Measurements from ENCODE around the gene POU2F1.

GRCh38 chr1:167463080-167463479 is 242.4 kb downstream of the POU2F1 start:
- TF ChIP-seq CTCF (IDR thresholded peaks at IDR 0.05) (no peak), POLR2A (IDR thresholded peaks at IDR 0.05) (no peak)

Measured in body of pancreas (tissue), 4 donors.